IPS DF 6.9 (cell line): ENCODE data around the gene KRT27.
"Not testable (repeated sequence)": the region's sequence is repeated elsewhere in the genome, so short reads cannot be mapped to it uniquely, and the experiment has no call there.

Experiments
- DNase-seq: peaks from one replicate; pipeline ENCODE4 v3.0.0-alpha.2; 2013; ENCODE audit warnings: low read depth, low spot score
- H3K27ac ChIP-seq: one replicate; pipeline ENCODE4 v1.5.1; 2013; ENCODE audit warnings: low read length, control low read depth
- H3K27me3 ChIP-seq: 2 replicates; pipeline ENCODE4 v1.6.1; 2013; ENCODE audit warnings: mild to moderate bottlenecking, low read length; ENCODE audit not compliant: control insufficient read depth, insufficient read depth
- H3K36me3 ChIP-seq: 2 replicates; pipeline ENCODE4 v1.6.1; 2013; ENCODE audit warnings: low read length; ENCODE audit not compliant: control insufficient read depth, insufficient read depth
- H3K4me1 ChIP-seq: 2 replicates; pipeline ENCODE4 v1.6.1; 2013; ENCODE audit warnings: low read length; ENCODE audit not compliant: control insufficient read depth, insufficient read depth
- H3K4me3 ChIP-seq: 2 replicates; pipeline ENCODE4 v1.5.1; 2013; ENCODE audit warnings: mild to moderate bottlenecking, low read length
- H3K9me3 ChIP-seq: 2 replicates; pipeline ENCODE4 v1.6.1; 2013; ENCODE audit warnings: low read length, inconsistent platforms; ENCODE audit not compliant: control insufficient read depth, insufficient read depth
- WGBS: extraction: QIAGEN DNeasy Blood & Tissue Kit; methylation state at CpG from one replicate; pipeline ENCODE4 v1.1.7; 2013; ENCODE audit warnings: mixed read lengths, missing lambda C conversion rate; ENCODE audit not compliant: insufficient read length, insufficient coverage; 5-methylcytosine and 5-hydroxymethylcytosine counted together

The KRT27 gene

GRCh38 chr17:40760105-40761016 lies 22.0 kb downstream of the KRT27 start:
- no CpG with 5 or more reads among the region's 1 CpG for WGBS
- Histone ChIP-seq H3K27ac (no peak overlapping the region), H3K36me3 (no peaks in the 10 kb centered on the region), H3K4me3 (no peak overlapping the region), H3K27me3 (no peaks in the 10 kb centered on the region), H3K9me3 (peaks cover 2% of the 10 kb centered on the region; the same call in 1 of the 2 replicates), H3K4me1 (no peaks in the 10 kb centered on the region)
- no peak for DNase-seq

GRCh38 chr17:40755231-40755630 lies 27.1 kb downstream of the KRT27 start, which contains the start of gene KRT25:
TSS of gene KRT25 (minus strand) at chr17:40755331. CDS start at chr17:40755271, 60 bp downstream.
- no peak within 1 kb of the TSS for H3K4me3 ChIP-seq
- H3K27ac ChIP-seq = no peak within 1 kb of the TSS
- no peaks in the 10 kb centered on the region for H3K9me3 ChIP-seq
- H3K36me3 ChIP-seq = no peaks in the 10 kb centered on the region
- no CpG with 5 or more reads among the region's 4 CpGs for WGBS
- no peaks in the 10 kb centered on the region; the same call in 1 of the 2 replicates for H3K4me1 ChIP-seq
- no peak for DNase-seq
- H3K27me3 ChIP-seq = no peaks in the 10 kb centered on the region

DNA sequence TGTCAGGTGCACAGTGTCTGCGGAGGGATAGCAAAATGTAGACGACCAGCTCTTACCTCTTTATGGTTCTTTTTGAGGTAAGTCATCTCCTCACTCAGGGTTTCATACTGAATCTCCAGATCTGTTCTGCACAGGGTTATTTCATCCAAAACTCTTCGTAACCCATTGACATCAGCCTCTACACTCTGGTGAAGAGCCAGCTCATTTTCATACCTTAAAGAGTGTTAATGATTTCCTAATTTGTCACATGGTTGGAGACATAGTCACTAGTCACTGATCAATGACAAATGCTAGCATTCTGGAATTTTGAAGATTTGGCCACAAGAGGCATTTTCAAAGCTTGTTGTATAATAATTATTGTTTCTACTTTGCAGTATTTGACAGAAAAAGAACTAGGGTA lies 28.5 kb downstream of the KRT27 start:
- no peaks in the 10 kb centered on the region; the same call in 1 of the 2 replicates for H3K4me1 ChIP-seq
- DNase-seq = no peak
- no peaks in the 10 kb centered on the region for H3K36me3 ChIP-seq
- no peaks in the 10 kb centered on the region for H3K27me3 ChIP-seq
- no peak overlapping the region for H3K4me3 ChIP-seq
- WGBS = no CpG with 5 or more reads among the region's 3 CpGs
- no peak overlapping the region for H3K27ac ChIP-seq
- H3K9me3 ChIP-seq = no peaks in the 10 kb centered on the region

DNA sequence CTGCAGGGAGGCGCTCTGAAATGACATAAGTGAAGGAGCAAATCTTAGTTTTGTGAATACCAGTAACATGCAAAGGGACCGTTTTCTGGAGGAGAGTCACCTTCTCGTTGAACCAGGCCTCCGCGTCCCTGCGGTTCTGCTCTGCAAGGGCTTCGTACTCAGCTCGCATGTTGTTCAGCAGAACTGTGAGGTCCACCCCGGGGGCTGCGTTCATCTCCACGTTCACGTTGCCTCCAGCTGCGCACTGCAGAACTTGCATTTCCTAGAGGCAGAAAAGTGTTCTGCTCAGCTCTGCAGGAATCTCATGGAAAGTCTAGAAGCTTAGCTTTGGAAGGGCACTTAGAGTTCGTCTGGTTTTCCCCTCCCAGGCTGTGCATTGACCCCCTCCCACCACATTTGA lies 31.3 kb downstream of the KRT27 start:
- H3K27me3 ChIP-seq = no peaks in the 10 kb centered on the region
- no peak overlapping the region for H3K4me3 ChIP-seq
- H3K36me3 ChIP-seq = no peaks in the 10 kb centered on the region
- H3K27ac ChIP-seq = no peak overlapping the region
- H3K9me3 ChIP-seq = no peaks in the 10 kb centered on the region
- H3K4me1 ChIP-seq = no peaks in the 10 kb centered on the region; the same call in 1 of the 2 replicates
- no peak for DNase-seq
- no CpG with 5 or more reads among the region's 14 CpGs for WGBS

DNA sequence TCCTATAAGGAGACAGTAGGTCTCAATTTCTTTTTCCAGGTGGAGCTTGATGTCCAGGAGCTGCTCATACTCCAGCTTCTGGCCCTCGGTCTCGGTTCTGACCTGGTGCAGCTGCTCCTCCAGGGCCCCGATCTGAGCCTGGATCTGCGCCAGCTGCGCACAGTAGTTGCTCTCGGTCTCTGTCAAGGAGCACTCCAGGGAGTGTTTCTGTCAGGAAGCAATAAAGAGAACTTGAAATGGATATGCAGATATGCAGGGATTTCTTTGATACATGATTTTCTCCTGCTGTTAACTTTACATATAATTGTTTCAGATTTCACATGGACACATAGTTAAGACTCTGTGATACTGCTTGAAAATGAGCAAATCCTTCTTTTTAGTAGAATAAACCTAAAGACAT lies 32.0 kb downstream of the KRT27 start:
- Histone ChIP-seq H3K4me3 (no peak overlapping the region), H3K27me3 (no peaks in the 10 kb centered on the region), H3K9me3 (no peaks in the 10 kb centered on the region), H3K4me1 (no peaks in the 10 kb centered on the region; the same call in 1 of the 2 replicates), H3K27ac (no peak overlapping the region), H3K36me3 (no peaks in the 10 kb centered on the region)
- DNase-seq = no peak
- no CpG with 5 or more reads among the region's 6 CpGs for WGBS

DNA sequence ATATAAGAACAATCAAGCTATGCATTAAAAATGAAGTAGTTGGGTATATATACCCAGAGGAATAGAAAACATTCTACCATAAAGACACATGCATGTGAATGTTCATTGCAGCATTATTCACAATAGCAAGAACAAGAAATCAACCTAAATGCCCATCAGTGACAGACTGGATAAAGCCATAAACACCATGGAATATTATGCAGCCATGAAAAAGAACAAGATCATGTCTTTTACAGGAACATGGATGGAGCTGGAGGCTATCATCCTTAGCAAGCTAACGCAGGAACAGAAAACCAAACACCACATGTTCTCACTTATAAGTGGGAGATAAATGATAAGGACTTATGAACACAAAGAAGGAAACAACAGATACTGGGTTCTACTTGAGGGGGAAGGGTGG lies 33.7 kb downstream of the KRT27 start:
- H3K27me3 ChIP-seq, H3K36me3 ChIP-seq, H3K27ac ChIP-seq, H3K4me1 ChIP-seq, DNase-seq, H3K9me3 ChIP-seq, H3K4me3 ChIP-seq: not testable (repeated sequence)
- WGBS = no CpG with 5 or more reads among the region's 1 CpG

- no peaks in the 10 kb centered on the region for H3K9me3 ChIP-seq
- no peak for DNase-seq
- no CpG with 5 or more reads among the region's 4 CpGs for WGBS
- H3K27me3 ChIP-seq = no peaks in the 10 kb centered on the region
- no peaks in the 10 kb centered on the region for H3K4me1 ChIP-seq
- H3K27ac ChIP-seq = no peak overlapping the region
- H3K4me3 ChIP-seq = no peak overlapping the region
- no peaks in the 10 kb centered on the region for H3K36me3 ChIP-seq
Observed at GRCh38 chr17:40738553-40738952, 43.8 kb downstream of the KRT27 start.

- no peaks in the 10 kb centered on the region for H3K9me3 ChIP-seq
- H3K27ac ChIP-seq = no peak overlapping the region
- H3K36me3 ChIP-seq = no peaks in the 10 kb centered on the region
- no peaks in the 10 kb centered on the region for H3K4me1 ChIP-seq
- no peak overlapping the region for H3K4me3 ChIP-seq
- no peak for DNase-seq
- WGBS = no CpG with 5 or more reads among the region's 1 CpG
- H3K27me3 ChIP-seq = no peaks in the 10 kb centered on the region
Observed at GRCh38 chr17:40735016-40735415, 47.3 kb downstream of the KRT27 start.

DNA sequence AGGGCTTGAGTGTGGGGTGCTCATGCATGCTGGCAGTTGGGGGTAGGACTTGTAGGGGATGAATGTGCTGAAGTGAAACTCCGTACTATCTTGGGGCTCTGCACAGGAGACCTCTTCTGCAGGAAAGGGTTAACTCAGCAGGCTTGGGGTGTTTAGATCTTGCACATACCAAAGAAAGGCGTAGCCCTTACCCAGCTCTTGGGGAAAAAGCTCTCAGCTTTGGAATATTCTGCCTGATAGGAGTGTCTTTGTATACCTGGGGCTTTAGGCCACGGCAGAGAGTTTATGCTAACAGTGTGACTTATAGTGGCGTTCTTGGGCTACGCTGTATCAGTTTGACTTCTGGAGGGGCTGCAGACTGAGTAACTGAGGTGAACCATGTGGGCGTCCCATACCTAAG lies 48.3 kb downstream of the KRT27 start:
- WGBS = no CpG with 5 or more reads among the region's 6 CpGs
- Histone ChIP-seq H3K27ac (no peak overlapping the region), H3K9me3 (no peaks in the 10 kb centered on the region), H3K36me3 (no peaks in the 10 kb centered on the region), H3K4me3 (no peak overlapping the region), H3K27me3 (no peaks in the 10 kb centered on the region), H3K4me1 (no peaks in the 10 kb centered on the region)
- no peak for DNase-seq

DNA sequence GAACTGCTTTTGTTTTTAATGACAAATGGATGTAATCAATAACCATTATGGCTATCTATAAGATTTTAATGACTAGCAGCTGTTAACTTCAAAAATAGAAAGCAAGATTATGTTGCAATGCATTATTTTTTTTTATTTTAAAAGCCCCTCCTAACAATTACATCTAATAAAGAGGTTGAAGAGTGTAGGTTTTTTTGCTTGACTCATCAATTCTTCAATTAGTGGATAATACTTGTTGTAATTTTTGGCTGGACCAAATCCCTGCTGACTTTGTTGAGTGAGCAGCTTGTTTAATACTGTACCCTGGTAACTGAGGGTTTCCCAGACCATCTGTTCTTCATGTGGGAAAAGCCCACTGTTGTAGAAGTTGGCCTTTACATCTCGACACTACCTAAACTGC lies 51.4 kb downstream of the KRT27 start:
- Histone ChIP-seq H3K36me3 (no peaks in the 10 kb centered on the region), H3K4me1 (no peaks in the 10 kb centered on the region), H3K9me3 (no peaks in the 10 kb centered on the region), H3K27ac (no peak overlapping the region), H3K4me3 (no peak overlapping the region), H3K27me3 (no peaks in the 10 kb centered on the region)
- DNase-seq = no peak
- WGBS = no CpG with 5 or more reads among the region's 1 CpG
